Measurements from ENCODE around the gene OTP.
A peak's percentile ranks its signal among the peaks of the same experiment; 100 is the strongest.
"Not testable (repeated sequence)": the region's sequence is repeated elsewhere in the genome, so short reads cannot be mapped to it uniquely, and the experiment has no call there.

Gene OTP

DNA sequence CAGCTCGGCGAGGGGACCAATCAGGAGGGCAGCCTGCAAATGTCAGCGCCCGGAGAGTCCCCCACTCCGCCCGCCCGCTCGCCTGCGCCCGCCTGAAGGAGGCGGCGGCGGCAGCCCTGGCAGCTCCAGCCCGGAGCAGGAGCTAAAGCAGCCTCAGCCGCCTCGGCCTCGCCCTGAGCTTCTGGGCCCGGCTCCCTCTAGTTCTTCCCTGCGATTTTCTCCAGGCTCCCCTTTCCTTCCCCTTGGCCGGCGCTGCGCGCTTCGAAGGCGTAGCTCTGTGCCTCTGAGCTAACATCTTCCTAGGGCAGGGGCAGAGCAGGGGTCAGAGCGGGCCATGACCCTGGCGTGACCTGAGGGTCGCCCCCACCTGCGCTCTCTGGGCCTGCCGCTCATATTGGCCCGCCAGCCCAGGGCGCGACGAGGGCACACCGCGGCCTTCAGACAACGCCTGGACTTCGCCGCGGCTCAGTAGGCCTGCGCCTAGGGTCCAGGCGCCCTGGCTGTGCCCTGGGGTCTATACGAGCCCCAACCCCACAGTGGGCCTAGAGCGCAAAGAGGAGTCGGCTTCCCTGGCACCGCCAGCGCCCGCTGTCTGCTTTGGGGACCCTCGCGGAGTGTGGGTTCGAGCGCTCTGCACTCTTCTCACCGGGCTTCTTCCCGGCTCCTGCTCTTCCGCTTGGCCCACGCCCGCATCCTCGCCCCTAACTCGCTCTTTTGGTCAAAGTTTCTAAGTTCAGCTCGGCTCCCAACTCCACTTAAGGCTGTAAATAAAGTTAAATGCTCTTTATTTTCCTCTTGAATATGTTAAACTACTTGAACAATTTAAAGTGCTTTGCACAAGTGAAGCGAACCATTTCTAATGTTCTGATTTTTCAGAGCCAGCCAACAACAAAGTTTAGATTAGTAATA, 504 bp upstream of the OTP start:
- DNase-seq, result peak; percentile 20

DNA sequence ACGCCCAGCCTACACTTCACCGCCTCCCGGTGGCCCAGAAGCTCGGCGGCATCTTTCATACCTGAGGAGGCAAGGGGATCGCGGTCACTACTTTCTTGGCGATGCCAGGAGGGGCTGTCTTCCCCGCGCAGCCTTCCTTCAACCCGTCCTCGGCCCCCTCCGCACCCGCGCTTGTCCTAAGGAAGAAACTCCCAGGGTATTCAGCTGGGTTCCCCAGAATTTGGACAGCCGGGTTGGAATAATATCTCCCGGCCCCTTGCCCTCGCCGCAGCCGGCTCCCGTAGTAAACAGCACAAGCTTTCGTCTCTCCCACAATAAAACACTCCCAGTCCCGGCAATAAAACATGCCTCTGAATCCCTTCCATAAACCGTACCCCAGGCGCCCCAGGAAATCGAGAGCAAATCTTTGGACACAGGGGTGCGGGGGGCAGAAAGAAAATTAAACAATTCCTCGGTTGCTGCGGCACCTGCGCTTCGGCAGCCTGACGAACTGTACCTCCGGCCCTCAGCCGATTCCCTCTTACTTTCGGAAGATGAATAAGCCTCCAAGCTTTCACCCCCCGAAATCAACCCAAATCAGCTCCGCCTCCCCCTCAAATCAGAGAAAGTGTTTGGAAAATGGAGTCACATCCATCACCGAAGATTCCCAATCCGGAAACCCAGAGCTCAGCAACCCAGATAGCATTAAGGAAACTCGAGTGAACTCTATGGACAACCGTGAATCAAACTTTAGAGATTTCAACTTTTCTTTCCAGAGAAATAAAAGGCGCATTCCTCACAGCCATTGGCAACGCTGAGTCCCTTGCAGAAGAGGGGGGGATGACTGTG, 1.1 kb downstream of the OTP start:
- no peak for DNase-seq

DNA sequence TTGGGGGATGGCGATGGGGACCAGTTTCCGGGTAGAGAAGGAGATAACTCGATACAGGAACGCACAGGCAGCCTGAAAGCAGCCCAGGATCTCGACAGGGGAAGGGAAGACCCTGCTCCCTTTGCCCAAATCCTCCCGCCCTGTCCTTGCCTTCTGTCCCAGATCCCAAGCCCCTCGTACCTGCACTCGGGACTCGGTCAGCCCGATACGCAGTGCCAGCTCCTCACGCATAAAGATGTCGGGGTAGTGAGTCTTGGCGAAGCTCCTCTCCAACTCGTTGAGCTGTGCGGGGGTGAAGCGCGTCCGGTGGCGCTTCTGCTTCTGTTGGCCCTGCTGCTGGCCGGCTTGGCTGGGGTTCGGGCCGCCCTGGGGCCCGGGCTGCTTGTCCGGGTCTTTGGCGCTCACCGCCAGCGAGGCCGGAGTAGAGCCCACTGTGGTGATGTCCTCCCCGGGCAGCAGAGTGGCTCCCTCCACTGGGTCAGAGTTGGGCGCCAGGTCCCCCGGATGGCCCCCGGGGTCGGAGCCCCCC, 1.8 kb downstream of the OTP start:
- no peak for DNase-seq

DNA sequence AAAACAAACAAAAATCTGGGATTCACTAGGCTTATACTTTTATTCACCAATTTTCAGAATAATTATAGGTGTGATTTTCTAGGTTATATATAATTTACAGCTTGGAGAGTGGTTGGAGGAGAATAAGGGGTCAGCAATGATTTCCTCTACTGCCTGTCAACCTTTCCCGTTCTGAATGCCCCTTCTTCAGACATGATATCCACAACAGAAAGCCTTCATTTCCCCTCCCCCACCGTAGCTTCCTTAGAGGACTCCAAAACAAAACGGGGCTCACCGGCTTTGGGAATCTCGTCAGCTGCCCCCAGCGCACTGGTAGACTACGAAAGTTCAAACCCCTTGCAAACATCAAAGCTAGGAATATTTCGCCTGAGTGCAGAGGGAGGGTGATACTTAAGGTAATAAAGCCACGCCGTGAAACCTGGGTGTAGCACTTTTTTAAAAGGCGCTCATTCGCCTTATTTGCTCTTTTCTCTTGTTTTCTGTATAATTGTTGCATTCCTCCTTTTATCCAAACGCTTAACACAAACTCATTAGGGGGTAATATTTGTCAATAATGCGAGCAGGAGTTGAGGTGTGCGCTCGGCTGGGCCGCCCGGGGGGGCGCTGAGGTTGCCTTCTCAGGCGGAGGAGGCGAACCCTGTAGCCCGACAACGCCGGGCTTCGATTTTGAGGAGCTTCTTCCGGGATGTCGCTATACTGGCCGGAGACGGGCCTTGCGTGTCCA, 2.4 kb downstream of the OTP start:
- DNase-seq, result no peak

DNA sequence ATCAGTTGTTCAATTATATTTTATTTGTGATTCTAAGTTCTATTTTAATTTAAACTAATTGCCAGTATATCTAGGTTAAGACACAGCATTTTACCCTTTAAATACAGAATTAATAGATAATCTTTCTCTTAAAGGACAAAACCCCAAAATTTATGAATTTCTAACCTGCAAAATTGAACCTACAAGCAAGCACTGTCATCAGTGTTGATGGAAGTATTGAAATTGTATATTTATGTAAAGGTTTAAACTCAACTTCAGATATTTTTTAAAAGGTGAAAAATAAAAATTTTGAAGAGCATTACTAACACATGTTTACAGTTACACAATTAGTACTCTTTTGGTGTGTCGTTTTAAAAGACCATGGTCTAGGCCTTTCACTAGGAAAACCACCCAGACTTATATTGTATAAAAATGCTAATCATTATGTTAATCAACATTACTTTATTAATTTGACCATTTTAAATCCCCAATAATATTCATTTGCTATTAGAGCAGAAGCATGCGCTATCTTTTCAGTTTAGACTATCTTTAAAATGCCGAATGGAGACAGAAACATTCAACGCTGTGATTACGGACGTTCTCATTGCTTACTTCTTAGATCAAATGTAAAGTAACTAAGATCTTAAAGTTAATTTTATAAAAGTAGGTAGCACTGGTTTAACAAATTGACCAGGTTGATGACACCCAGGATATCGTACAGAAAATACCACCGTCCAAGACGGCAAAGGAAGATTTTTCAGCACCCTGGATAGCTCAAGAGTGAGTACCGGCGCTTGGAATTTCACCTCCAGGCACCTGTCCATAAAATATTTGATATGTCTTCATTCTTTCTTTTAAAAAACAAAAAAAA, 3.2 kb downstream of the OTP start:
- no peak for DNase-seq

DNA sequence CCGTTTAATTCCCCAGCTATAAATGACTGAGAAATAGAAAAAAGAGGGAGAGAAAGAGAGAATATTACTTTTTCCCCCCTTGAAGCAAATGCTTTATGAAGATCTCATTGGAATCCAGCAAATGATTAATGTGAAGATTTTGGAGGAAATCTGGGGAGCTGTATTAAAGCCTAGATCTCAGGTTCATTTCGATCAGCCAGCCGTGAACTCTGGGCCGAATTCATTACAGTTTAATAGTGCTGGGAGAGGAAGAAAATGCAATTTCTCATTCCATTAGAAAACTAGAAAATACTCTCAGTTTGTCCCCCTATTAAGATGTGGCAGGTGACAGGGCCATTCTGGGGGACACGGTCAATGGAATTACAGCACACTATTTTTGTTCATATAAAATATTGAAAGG, 4.8 kb downstream of the OTP start:
- DNase-seq, result no peak

DNA sequence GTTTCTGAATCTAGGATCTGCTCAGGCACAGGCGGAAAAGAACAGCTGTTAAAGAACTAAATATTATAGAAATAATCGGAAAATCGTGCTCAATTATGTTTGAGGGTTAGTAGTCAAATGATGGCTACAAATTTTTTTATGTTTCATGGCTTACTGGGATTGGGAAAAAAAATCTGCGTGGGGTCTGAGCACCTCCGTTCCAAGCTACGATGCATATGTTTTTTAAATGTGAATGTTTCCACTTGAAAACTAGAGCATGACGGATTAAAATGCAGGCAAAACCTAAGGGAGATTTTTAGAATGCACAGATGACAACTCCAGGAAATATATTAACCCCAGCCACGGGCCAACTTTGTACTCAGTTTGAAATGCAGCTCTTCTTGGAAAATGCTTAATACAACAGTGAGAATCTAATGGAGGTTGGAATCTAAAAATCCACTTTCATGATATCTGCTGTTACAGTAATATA, 5.3 kb downstream of the OTP start:
- DNase-seq, result no peak

DNA sequence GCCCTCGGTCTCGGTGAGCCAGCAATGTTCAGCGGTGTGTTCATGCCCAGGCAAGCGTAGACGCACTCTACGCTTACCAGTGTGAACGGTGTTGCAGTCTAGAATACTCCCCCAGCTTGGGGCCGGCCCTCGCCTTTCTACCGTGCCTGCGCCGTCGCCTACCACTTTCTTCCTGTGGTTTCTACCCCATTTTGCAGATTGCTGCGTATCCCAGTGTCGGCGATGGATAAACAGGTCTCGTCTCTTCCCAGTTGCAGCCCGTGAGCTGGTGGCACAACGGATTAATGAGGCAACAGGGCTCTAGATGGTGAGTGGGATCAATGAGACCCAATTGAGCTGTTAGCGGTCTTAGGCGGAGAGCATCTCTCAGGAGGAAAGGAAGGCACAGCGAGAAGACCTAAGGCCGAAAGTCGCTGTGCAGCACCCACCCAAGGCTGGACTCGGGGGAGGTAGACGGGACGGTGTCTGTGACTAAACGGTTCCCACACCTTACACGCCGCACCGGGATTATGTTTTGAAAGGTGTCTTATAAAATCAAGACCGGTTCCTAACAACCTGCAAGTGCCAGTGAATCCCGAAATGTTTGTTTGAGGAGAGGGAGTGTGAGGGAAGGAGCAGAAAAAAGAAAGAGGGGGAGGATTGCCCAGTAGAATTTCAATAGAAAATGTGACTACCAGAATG, 5.8 kb downstream of the OTP start:
- DNase-seq, result no peak

DNA sequence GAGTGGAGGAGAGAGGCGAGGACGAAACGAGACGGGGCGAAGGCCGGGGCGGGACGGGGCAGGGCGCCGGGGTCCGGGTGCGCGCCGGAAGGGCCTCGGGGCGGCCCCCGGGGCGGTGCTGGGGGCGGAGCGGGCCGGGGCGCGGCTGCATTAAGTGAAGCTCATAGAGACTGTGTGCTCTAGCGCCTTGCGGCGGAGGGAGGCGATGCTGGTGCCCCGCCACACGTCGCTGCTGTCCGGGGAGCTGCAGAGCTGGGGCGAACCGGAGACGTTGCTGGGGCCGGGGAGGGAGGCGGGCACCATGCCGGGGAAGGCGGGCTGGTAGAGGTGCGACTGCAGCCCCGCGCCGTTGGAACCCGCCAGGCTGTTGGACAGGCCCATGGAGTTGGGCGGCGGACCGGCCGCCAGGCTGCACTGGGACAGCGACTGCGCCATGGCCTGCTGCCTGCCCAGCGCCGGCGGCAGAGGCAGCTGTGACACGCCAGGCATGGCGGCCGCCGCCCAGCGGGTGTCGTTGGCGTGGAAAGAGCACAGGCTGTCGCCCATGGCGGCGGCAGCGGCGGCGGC, 8.3 kb downstream of the OTP start:
- DNase-seq, result peak; percentile 23

DNA sequence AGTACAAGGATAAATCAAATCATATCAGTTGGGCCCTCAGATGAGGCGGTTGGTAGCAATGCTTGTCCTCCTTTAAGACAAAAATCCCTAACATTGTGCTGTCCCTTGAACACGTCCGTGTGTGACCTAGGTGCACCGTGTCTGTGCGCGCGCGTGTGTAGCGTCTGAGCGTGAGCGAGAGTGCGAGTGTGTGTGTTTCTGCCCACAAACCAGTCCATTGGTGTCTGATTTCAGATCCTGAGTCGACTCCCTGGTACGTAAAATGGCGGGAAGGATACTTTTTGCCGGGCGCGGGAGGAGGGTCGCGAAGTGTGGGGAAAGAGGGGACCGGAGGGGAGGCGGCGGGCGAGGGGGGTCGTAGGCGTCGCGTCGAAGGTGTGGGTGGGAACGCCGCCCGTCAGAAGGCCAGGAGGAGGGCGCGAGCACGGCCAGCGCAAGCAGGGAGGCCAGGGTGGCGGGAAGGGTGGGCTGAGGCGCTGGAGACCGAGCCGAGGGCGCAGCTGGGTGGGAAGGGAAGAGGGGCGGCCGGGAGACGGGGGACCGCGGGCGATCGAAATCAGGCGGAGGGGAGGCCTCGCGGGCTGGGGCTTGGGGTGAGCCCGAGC, 8.9 kb downstream of the OTP start:
- DNase-seq, result peak; percentile 67

DNA sequence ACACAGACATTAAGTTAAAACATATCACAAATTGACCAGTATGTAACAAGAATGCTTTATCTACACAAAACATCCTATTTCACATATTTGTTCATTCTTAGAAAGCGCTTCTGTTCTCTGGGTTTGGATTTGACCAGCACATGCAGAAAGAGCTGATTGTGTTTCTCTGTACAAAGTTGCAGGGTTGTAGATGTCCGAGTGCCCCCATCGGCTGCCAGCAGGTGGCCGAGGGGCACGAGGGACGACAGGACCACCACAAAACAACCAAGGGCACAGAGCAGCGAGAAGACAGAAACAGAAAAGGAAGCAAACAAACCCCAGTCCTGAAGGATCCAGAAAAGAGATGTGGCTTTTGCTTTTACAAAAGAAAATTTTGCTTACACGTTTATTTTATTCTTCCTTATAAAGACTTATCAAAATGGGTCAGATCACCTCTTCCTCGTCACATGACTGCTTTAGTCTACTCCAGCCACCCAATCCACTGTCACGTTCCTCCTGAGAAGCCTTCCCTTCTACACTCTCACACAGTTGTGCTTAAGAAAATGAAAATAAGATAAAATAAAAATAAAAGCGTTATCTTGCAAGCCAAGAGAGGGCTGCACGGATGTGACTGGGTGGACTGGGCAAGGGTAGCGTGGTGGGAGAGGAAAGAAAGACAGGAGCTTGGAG, 9.5 kb downstream of the OTP start:
- peak; percentile 67 for DNase-seq

DNA sequence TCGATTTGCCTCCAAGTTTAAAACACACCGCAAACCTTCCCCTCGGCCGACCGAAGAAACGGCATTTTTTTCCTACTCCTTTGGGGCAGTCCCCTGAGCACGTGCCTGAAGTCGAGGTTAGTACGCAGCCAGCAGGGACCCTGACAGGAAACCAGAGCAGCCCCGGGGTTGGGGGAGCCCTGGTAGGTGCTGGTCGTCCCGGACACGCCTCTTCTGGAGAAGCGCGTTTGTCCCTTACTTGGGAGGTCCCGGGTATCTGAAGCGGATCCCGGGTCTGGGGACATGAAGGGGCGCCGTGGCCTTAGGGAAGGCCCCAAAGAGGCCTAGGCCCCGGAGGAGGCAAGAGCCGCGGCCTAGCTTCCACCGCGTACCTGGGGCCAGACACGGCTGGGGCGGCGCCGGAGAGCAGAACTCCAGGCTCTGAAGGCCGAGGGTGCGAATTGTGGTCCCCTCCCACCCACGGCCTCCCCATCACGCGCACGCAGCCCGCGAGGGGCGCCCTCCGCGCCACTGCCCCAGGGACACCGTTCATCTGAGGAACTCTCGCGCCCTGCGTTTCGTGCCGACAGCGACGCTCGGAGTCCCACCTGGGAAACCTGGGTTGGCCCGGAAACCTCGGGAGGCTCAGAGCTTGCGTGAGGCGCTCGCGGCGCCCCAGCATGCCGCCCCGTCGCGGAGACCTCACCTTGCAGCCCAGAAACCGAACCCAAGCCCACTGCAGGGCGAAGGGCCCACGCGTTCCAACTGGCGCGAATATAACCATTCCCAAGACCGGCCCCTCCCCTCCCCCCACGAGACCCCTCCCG, 10.4 kb downstream of the OTP start:
- no peak for DNase-seq

DNA sequence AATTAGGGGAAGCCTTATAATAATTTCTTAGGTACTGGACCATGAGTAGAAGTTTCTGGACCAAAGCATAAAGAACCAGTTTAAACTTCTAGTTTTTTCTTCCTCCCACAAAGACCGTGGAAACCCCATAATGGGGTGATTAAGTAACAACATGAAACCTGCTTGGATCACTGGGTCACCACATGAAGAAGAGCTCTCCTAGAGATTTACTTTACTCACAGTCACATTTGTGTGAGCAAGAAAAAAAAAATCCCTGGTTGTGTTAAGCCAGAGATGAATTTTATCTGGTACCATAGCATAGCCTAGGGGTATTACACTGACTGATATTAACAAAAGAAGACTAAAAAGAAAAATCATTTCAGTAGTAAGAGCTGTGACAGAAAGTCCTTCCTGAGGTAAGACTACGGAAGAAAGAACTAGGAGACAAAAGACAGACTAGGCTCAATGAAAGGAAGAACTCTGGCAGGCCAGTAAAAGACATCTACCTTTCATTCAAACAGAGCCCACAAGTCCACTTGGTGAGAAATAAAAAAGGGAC, 15.2 kb downstream of the OTP start:
- DNase-seq, result no peak

DNA sequence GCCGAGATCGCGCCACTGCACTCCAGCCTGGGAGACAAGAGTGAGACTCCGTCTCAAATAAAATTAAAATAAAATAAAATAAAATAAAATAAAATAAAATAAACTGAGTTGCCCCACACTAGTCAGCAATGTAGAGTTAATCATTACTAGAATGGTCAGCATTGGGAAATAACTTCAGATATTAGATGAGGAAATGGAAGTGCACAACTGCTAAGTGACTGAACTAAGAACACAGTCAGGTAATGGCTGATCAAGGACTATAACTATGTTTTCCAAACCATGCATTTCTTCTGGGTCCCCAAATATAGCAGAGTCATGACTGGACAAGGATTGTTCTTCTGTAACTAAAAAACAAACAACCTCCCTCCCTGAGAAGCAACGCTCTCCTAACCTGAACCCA, 17.1 kb downstream of the OTP start:
- DNase-seq, result no peak

DNA sequence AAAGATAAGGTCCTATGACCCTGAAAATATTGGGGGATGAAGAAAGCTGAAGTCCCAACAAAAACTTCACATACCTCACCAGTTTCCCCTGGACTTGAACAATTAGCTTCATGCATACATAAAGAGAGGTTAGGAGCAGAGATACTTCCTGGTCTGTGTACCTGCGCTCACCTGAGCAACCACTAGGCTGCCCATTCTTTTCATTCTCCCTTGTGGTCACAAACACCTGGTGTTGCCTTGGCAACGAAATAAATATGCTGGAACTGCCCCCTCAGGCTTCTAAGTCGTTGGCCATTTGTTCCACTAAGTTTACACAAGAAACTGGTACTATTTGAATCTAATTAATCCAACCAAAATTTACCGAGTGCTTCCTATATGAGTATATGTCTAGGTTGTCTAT, 18.1 kb downstream of the OTP start:
- DNase-seq, result peak; percentile 79

DNA sequence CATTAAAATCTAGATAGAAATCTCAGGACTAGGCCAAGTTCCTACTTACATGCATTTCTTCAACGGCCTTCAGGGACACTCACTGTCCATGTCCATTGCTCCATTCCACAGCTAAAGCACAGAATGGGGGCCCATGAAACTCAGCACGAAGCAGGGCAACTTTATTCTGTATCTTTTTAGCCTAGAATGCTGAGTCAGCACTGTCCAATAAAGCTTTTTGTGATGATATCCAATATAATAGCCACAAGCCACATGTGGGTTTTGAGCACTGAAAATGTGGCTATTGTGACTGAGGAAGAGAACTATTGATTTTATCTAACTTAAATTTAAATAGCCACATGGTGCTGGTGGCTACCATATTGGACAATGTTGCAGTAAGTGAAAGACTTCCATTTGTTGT, 21.6 kb downstream of the OTP start:
- DNase-seq, result no peak

DNA sequence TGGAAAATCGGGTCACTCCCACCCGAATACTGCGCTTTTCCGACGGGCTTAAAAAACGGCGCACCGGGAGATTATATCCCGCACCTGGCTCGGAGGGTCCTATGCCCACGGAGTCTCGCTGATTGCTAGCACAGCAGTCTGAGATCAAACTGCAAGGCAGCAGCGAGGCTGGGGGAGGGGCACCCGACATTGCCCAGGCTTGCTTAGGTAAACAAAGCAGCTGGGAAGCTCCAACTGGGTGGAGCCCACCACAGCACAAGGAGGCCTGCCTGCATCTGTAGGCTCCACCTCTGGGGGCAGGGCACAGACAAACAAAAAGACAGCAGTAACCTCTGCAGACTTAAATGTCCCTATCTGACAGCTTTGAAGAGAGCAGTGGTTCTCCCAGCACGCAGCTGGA, 29.6 kb downstream of the OTP start:
- not testable (repeated sequence) for DNase-seq

DNA sequence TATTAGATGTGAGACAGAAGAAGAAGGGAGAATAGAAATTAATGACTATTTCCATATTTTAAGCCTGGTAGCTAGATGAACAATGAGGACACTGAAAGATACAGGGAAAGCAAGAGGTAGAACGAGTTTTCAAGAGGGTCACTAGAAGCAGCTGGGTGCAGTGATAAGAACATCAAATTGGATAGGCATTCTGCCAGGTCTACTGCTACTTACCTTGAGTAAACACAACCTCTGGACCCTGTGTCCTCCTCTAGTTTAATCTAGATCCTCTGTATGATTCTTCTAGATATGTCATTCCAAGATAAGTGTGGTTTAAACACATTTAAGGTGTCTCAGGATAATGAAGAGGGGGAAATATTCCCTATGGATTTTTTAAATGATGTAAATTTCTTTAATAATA, 31.2 kb downstream of the OTP start:
- peak; percentile 86 for DNase-seq

DNA sequence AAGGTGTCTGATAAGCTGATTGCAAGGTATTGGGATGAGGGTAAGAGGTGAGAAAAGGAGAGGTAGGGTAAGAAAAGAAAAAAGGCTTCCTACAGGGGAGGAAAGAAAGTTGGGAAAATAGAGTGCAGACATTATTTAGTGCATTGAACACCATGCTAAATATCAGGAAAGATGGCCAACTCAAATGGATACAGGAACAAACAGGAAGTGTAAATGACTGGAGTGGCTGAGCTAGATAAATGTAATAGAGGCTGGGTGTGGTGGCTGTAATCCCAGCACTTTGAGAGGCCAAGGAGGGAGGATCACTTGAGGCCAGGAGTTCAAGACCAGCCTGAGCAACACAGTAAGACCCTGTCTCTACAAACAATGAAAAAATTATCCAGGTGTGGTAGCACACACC, 32.2 kb downstream of the OTP start:
- no peak for DNase-seq
